ENCODE measurements around the gene RCBTB1. TPM values are rescaled to one million over a fixed set of nuclear protein-coding genes. Genes with fewer than 3 reads are reported as not detected.
"Not testable (repeated sequence)": the region's sequence is repeated elsewhere in the genome, so short reads cannot be mapped to it uniquely, and the experiment has no call there.

RCBTB1 gene
- total RNA-seq, 2 experiments from 2014 or later, result 15.1 to 31.1 TPM

- TF ChIP-seq EZH2phosphoT487 (IDR thresholded peaks at IDR 0.05; ENCODE audit: borderline replicate concordance, low read depth, low read length) (no peak), CTCF (conservative IDR thresholded peaks at IDR 0.05; ENCODE audit: low read length) (no peak)
- no peaks in the 10 kb centered on the region for H3K9me2 ChIP-seq (ENCODE audit: insufficient read depth, low read length)
- peaks cover 18% of the 10 kb centered on the region for H3K4me1 ChIP-seq (ENCODE audit: insufficient read depth, low read length, poor library complexity, severe bottlenecking)
- no TSS peak for BruUV-seq (replicated peaks)
- H3K36me3 ChIP-seq (ENCODE audit: insufficient read depth, low read length), result no peaks in the 10 kb centered on the region
- no peaks in the 10 kb centered on the region for H3K9me3 ChIP-seq (ENCODE audit: low read length)
- ChIA-PET POLR2A (interaction anchor here (0.6 to 1.8 kb wide), 8 partner anchors 8 to 287 kb away, joined by 3 to 6 read pairs (median 4); partner anchors contain the start of gene ARL11), CTCF (ENCODE audit: unreplicated experiment) (no interaction called here)
- no peak overlapping the region for H3K4me3 ChIP-seq (ENCODE audit: low read depth, low read length, poor library complexity, severe bottlenecking)
- intact Hi-C loops (cut with micrococcal nuclease; ENCODE audit: unreplicated experiment), result no loop called here
- H3K79me2 ChIP-seq (ENCODE audit: insufficient read depth, low read depth, low read length), result no peaks in the 10 kb centered on the region
- H2AFZ ChIP-seq (ENCODE audit: low read length), result no peak overlapping the region
- DNase-seq (ENCODE audit: low spot score), result no peak
- H3K27ac ChIP-seq (ENCODE audit: low read depth, low read length, poor library complexity, severe bottlenecking), result no peak overlapping the region
- H4K20me1 ChIP-seq (ENCODE audit: insufficient read depth, low read length), result no peaks in the 10 kb centered on the region
- H3K4me2 ChIP-seq (ENCODE audit: low read length), result no peak overlapping the region
Measured at GRCh38 chr13:49615836-49616675, 30.7 kb upstream of the RCBTB1 start.

- POLR2A ChIA-PET, result interaction anchor here (0.7 to 1.3 kb wide), 3 partner anchors 13 to 179 kb away, joined by 3 to 5 read pairs (median 3); partner anchors contain the start of genes CAB39L and SETDB2
- H2AFZ ChIP-seq (ENCODE audit: low read length); intact Hi-C loops (cut with micrococcal nuclease; ENCODE audit: unreplicated experiment); H3K9me3 ChIP-seq (ENCODE audit: low read length); BruUV-seq (replicated peaks); H3K79me2 ChIP-seq (ENCODE audit: insufficient read depth, low read depth, low read length); CTCF ChIA-PET (ENCODE audit: unreplicated experiment); H3K36me3 ChIP-seq (ENCODE audit: insufficient read depth, low read length); H3K9me2 ChIP-seq (ENCODE audit: insufficient read depth, low read length); H4K20me1 ChIP-seq (ENCODE audit: insufficient read depth, low read length); DNase-seq (ENCODE audit: low spot score); H3K4me3 ChIP-seq (ENCODE audit: low read depth, low read length, poor library complexity, severe bottlenecking); H3K27ac ChIP-seq (ENCODE audit: low read depth, low read length, poor library complexity, severe bottlenecking); H3K4me2 ChIP-seq (ENCODE audit: low read length): not testable (repeated sequence)
- H3K4me1 ChIP-seq (ENCODE audit: insufficient read depth, low read length, poor library complexity, severe bottlenecking), result peaks cover 38% of the 10 kb centered on the region
Measured at GRCh38 chr13:49612042-49612441, 26.7 kb upstream of the RCBTB1 start.

- Histone ChIP-seq H3K9me2 (ENCODE audit: insufficient read depth, low read length) (no peaks in the 10 kb centered on the region), H3K79me2 (ENCODE audit: insufficient read depth, low read depth, low read length) (no peaks in the 10 kb centered on the region), H3K36me3 (ENCODE audit: insufficient read depth, low read length) (no peaks in the 10 kb centered on the region), H3K4me2 (ENCODE audit: low read length) (0 out of 2 replicates have a peak overlapping the region, but pooled peaks have one; percentile 7), H3K27ac (ENCODE audit: low read depth, low read length, poor library complexity, severe bottlenecking) (no peak overlapping the region), H3K4me3 (ENCODE audit: low read depth, low read length, poor library complexity, severe bottlenecking) (no peak overlapping the region), H3K9me3 (ENCODE audit: low read length) (no peaks in the 10 kb centered on the region), H3K4me1 (ENCODE audit: insufficient read depth, low read length, poor library complexity, severe bottlenecking) (peaks cover 43% of the 10 kb centered on the region), H4K20me1 (ENCODE audit: insufficient read depth, low read length) (no peaks in the 10 kb centered on the region), H2AFZ (ENCODE audit: low read length) (no peak overlapping the region)
- DNase-seq (ENCODE audit: low spot score), result peak; percentile 52
- POLR2A ChIA-PET, result no interaction called here
- CTCF ChIA-PET (ENCODE audit: unreplicated experiment), result no interaction called here
- BruUV-seq (replicated peaks), result no TSS peak
- intact Hi-C loops (cut with micrococcal nuclease; ENCODE audit: unreplicated experiment), result no loop called here
- no peak for TF ChIP-seq EZH2phosphoT487 (IDR thresholded peaks at IDR 0.05; ENCODE audit: borderline replicate concordance, low read depth, low read length)
- TF ChIP-seq CTCF (conservative IDR thresholded peaks at IDR 0.05; ENCODE audit: low read length), result no peak
Measured at GRCh38 chr13:49610176-49610575, 24.8 kb upstream of the RCBTB1 start.
